Measurements from ENCODE around the gene UBE2C.

Gene UBE2C

DNA sequence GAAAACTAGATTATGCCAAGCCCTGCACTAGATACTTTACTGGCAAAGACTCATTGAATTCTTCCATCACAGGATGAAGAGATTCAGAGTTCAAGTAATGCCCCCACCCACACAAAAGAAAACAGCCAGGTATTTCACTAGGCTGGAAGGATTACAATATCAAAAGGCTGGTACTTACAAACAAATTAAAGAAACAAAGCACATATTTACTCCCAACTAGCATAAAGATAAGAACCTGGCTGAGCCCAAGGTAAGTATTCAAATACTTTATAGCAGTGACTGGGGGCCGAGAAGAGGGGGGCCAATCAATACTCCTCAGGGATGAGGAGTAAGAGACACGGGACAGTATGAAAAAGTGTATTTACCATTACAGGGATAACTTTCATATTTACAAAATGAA lies 41.0 kb downstream of the UBE2C start:
- TF ChIP-seq, protein P1, sequence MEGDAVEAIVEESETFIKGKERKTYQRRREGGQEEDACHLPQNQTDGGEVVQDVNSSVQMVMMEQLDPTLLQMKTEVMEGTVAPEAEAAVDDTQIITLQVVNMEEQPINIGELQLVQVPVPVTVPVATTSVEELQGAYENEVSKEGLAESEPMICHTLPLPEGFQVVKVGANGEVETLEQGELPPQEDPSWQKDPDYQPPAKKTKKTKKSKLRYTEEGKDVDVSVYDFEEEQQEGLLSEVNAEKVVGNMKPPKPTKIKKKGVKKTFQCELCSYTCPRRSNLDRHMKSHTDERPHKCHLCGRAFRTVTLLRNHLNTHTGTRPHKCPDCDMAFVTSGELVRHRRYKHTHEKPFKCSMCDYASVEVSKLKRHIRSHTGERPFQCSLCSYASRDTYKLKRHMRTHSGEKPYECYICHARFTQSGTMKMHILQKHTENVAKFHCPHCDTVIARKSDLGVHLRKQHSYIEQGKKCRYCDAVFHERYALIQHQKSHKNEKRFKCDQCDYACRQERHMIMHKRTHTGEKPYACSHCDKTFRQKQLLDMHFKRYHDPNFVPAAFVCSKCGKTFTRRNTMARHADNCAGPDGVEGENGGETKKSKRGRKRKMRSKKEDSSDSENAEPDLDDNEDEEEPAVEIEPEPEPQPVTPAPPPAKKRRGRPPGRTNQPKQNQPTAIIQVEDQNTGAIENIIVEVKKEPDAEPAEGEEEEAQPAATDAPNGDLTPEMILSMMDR (IDR thresholded peaks at IDR 0.05; ENCODE audit: low read depth, low read length), result no peak
- no peak overlapping the region for H3K4me3 ChIP-seq (ENCODE audit: low read depth, low read length)

DNA sequence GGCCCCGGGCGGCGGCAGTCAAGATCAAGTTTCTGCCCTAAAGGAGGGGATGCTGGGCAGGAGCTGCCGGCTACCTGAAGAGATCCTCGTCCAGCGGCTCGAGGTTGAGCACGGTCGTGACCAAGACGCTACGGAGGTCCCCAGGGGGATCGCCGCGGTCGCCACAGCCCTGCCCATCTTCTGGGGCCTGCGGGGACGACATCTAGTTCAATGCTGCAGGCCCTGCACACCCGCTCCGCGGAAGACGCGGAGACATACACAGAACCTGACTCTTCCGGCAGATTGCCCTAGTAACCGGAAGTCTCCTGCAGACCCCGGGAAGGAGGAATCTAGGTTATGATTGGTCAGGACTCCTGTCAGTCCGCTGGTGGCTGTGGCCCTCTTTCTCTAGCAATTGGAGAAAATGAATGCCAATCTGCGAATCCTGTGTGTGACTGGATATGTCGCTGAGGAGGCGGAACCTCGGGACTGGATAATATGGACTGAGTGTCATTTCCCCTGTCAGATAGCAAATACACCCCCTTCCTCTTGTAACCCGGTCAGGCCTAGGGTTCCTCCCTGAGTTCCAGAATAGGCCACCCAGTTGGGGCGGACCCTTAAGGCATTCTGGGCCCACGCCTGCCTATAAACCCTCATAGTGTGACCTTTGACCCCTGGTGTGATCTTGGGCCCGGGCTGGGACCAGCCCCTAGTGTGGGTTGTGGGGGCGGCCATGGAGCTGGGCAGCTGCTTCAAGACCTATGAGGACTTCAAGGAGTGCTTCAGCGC lies 44.9 kb downstream of the UBE2C start, which contains the start of the genes ACOT8 and ZSWIM3:
TSS of gene ACOT8 (minus strand) at position 279 of the 768 bp plus-strand sequence. CDS start at position 202, 77 bp downstream.
TSS of gene ZSWIM3 (plus strand) at position 501 of the 768 bp plus-strand sequence. CDS start at position 713, 212 bp downstream.
- TF ChIP-seq, protein P1 (IDR thresholded peaks at IDR 0.05; ENCODE audit: low read depth, low read length), result no peak
- H3K4me3 ChIP-seq (ENCODE audit: low read depth, low read length), result peak within 1 kb of the TSS; percentile 89

DNA sequence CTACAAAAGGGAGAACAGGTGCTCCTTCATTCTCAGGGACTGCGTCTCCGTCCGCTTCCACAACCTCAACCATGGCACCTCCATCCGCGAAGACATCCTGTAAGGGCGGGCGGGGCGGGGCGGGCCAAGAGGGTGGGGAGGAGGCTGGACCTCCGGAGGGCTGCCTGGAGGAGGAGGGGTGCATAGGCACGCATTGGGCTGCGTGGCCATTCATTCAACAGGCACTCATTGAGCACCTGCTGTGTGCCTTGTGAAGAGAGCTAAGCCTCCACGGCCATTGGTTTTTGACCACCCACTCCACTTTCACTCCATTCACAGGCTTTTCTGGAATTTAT lies 45.4 kb downstream of the UBE2C start:
- TF ChIP-seq, protein P1 (IDR thresholded peaks at IDR 0.05; ENCODE audit: low read depth, low read length), result no peak
- peak overlapping the region; percentile 89 for H3K4me3 ChIP-seq (ENCODE audit: low read depth, low read length)

DNA sequence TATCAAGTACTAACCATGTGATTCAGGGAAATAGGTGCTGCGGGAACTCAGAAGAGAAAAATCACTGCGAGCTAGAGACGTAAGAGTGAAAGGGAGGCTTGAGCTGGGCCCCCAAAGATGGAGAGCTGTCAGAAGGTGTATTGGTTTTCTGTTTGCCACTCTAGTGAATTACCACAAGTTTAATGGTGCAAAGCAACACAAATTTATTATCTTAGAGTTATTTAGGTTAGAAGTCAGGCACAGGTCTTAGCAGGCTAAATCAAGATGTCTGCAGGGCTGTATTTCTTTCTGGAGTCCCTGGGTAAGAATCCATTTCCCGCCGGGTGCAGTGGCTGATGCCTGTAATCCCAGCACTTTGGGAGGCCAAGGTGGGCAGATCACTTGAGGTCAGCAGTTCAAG lies 47.5 kb downstream of the UBE2C start:
- TF ChIP-seq, protein P1 (IDR thresholded peaks at IDR 0.05; ENCODE audit: low read depth, low read length), result no peak
- no peak overlapping the region for H3K4me3 ChIP-seq (ENCODE audit: low read depth, low read length)

DNA sequence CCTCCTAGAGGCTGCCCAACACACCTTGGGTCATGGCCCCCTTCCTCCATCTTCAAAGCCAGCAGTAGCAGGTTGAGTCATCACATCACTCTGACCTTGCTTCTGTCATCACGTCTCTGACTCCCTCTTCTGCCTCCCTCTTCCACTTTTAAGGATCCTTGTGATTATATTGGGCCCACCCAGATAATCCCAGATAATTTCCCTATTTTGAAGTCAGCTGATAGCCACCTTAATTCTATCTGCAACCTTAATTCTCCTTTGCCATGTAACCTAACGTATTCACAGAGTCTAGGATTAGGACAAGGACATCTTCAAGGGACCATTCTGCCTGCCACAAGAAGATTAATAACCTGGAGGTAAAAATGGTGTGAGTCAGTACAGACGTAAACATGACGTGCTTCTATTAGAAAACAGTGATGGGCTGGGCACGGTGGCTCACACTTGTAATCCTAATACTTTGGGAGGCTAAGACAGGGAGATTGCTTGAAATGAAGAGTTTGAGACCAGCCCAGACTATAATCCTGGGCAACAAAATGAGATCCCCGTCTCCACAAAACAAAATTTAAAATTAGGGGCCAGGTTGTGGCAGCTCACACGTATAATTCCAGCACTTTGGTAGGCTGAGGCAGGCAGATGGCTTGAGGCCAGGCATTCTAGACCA lies 48.2 kb downstream of the UBE2C start:
- H3K4me3 ChIP-seq (ENCODE audit: low read depth, low read length), result no peak overlapping the region
- TF ChIP-seq, protein P1 (IDR thresholded peaks at IDR 0.05; ENCODE audit: low read depth, low read length), result no peak

DNA sequence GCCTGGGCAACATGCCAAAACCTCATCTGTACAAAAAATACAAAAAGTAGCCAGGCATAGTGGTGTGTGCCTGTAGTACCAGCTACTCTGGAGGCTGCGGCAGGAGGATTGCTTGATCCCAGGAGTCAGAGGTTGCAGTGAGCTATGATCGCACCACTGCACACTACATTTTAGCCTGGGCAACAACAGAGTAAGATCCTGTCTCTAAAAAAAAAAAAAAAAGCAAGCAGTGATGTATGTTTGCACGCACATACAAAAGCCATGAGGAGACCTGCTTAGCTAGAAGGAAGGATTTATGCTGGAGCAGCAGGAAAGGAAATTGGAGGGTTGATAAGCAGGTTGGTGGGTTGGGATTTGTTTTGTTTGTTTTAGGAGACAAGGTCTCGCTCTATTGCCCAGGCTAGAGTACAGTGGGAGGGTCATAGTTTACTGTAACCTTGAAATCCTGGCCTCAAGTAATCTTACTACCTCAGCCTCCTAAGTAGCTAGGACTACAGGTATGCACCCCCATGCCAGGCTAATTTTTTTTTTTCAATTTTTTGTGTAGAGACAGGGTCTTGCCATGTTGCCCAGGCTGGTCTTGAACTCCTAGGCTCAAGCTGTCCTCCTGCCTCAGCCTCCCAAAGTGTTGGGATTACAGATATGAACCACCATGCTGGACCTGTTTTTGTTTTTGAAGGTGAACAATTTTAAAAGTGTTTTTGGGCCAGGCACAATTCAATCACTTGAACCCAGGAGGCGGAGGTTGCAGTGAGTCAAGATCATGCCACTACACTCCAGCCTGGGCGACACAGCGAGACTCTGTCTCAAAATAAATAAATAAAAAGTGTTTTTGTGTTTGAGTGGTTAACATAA lies 49.0 kb downstream of the UBE2C start:
- TF ChIP-seq, protein P1 (IDR thresholded peaks at IDR 0.05; ENCODE audit: low read depth, low read length), result no peak
- H3K4me3 ChIP-seq (ENCODE audit: low read depth, low read length), result no peak overlapping the region

All from WI38 (cell line).